ENCODE measurements around the gene MRPL22.
"Not testable (repeated sequence)": the region's sequence is repeated elsewhere in the genome, so short reads cannot be mapped to it uniquely, and the experiment has no call there.

Gene MRPL22

GRCh38 chr5:154916874-154917273, 24.0 kb upstream of the MRPL22 start:
- H3K27me3 ChIP-seq (ENCODE audit: control insufficient read depth, insufficient read depth, low read length) = no peaks in the 10 kb centered on the region
- no peak overlapping the region for H3K27ac ChIP-seq (ENCODE audit: low read length)
- no peak overlapping the region for H3K4me3 ChIP-seq (ENCODE audit: low read length)
- no peaks in the 10 kb centered on the region for H3K4me1 ChIP-seq (ENCODE audit: control insufficient read depth, low read depth, low read length)
- no peaks in the 10 kb centered on the region for H3K9me3 ChIP-seq (ENCODE audit: control insufficient read depth, low read depth, low read length)
- H3K9ac ChIP-seq (ENCODE audit: low read length) = no peak overlapping the region
- peaks cover 78% of the 10 kb centered on the region for H3K36me3 ChIP-seq (ENCODE audit: control insufficient read depth, low read depth, low read length)

- Histone ChIP-seq H3K4me1 (ENCODE audit: control insufficient read depth, low read depth, low read length) (no peaks in the 10 kb centered on the region), H3K27me3 (ENCODE audit: control insufficient read depth, insufficient read depth, low read length) (no peaks in the 10 kb centered on the region), H3K9me3 (ENCODE audit: control insufficient read depth, low read depth, low read length) (no peaks in the 10 kb centered on the region), H3K36me3 (ENCODE audit: control insufficient read depth, low read depth, low read length) (peaks cover 69% of the 10 kb centered on the region), H3K4me3 (ENCODE audit: low read length) (no peak overlapping the region), H3K9ac (ENCODE audit: low read length) (no peak overlapping the region), H3K27ac (ENCODE audit: low read length) (no peak overlapping the region)
Observed at GRCh38 chr5:154917757-154918156, 23.1 kb upstream of the MRPL22 start.

- H3K36me3 ChIP-seq (ENCODE audit: control insufficient read depth, low read depth, low read length) = peaks cover 76% of the 10 kb centered on the region
- no peaks in the 10 kb centered on the region for H3K27me3 ChIP-seq (ENCODE audit: control insufficient read depth, insufficient read depth, low read length)
- no peaks in the 10 kb centered on the region for H3K4me1 ChIP-seq (ENCODE audit: control insufficient read depth, low read depth, low read length)
- H3K27ac ChIP-seq (ENCODE audit: low read length) = no peak overlapping the region
- no peak overlapping the region for H3K9ac ChIP-seq (ENCODE audit: low read length)
- H3K9me3 ChIP-seq (ENCODE audit: control insufficient read depth, low read depth, low read length) = no peaks in the 10 kb centered on the region
- no peak overlapping the region for H3K4me3 ChIP-seq (ENCODE audit: low read length)
Observed at GRCh38 chr5:154923441-154924430, 17.1 kb upstream of the MRPL22 start.

GRCh38 chr5:154933537-154933936, 7.3 kb upstream of the MRPL22 start:
- Histone ChIP-seq H3K9ac (ENCODE audit: low read length) (no peak overlapping the region), H3K27ac (ENCODE audit: low read length) (no peak overlapping the region), H3K27me3 (ENCODE audit: control insufficient read depth, insufficient read depth, low read length) (no peaks in the 10 kb centered on the region), H3K4me3 (ENCODE audit: low read length) (no peak overlapping the region), H3K36me3 (ENCODE audit: control insufficient read depth, low read depth, low read length) (peaks cover 50% of the 10 kb centered on the region), H3K9me3 (ENCODE audit: control insufficient read depth, low read depth, low read length) (no peaks in the 10 kb centered on the region), H3K4me1 (ENCODE audit: control insufficient read depth, low read depth, low read length) (peaks cover 7% of the 10 kb centered on the region)

- H3K9ac ChIP-seq (ENCODE audit: low read length) = no peak overlapping the region
- H3K9me3 ChIP-seq (ENCODE audit: control insufficient read depth, low read depth, low read length) = no peaks in the 10 kb centered on the region
- no peak overlapping the region for H3K27ac ChIP-seq (ENCODE audit: low read length)
- H3K36me3 ChIP-seq (ENCODE audit: control insufficient read depth, low read depth, low read length) = peaks cover 41% of the 10 kb centered on the region
- peaks cover 7% of the 10 kb centered on the region for H3K4me1 ChIP-seq (ENCODE audit: control insufficient read depth, low read depth, low read length)
- no peaks in the 10 kb centered on the region for H3K27me3 ChIP-seq (ENCODE audit: control insufficient read depth, insufficient read depth, low read length)
- H3K4me3 ChIP-seq (ENCODE audit: low read length) = no peak overlapping the region
Observed at GRCh38 chr5:154934881-154935280, 6.0 kb upstream of the MRPL22 start.

GRCh38 chr5:154937186-154937717, 3.6 kb upstream of the MRPL22 start:
- Histone ChIP-seq H3K27ac (ENCODE audit: low read length) (no peak overlapping the region), H3K36me3 (ENCODE audit: control insufficient read depth, low read depth, low read length) (peaks cover 22% of the 10 kb centered on the region), H3K4me1 (ENCODE audit: control insufficient read depth, low read depth, low read length) (peaks cover 11% of the 10 kb centered on the region), H3K9me3 (ENCODE audit: control insufficient read depth, low read depth, low read length) (no peaks in the 10 kb centered on the region), H3K9ac (ENCODE audit: low read length) (peak overlapping the region; percentile 54), H3K4me3 (ENCODE audit: low read length) (peak overlapping the region; percentile 81), H3K27me3 (ENCODE audit: control insufficient read depth, insufficient read depth, low read length) (no peaks in the 10 kb centered on the region)

GRCh38 chr5:154937718-154938466, 3.0 kb upstream of the MRPL22 start, which contains the start of gene GEMIN5:
GEMIN5 (minus strand) TSS chr5:154938211; CDS start chr5:154938133, 78 bp downstream.
- no peak within 1 kb of the TSS for H3K27ac ChIP-seq (ENCODE audit: low read length)
- H3K36me3 ChIP-seq (ENCODE audit: control insufficient read depth, low read depth, low read length) = peaks cover 19% of the 10 kb centered on the region
- H3K9ac ChIP-seq (ENCODE audit: low read length) = peak within 1 kb of the TSS; percentile 54
- H3K4me1 ChIP-seq (ENCODE audit: control insufficient read depth, low read depth, low read length) = peaks cover 11% of the 10 kb centered on the region
- no peaks in the 10 kb centered on the region for H3K27me3 ChIP-seq (ENCODE audit: control insufficient read depth, insufficient read depth, low read length)
- H3K4me3 ChIP-seq (ENCODE audit: low read length) = peak within 1 kb of the TSS; percentile 81
- H3K9me3 ChIP-seq (ENCODE audit: control insufficient read depth, low read depth, low read length) = no peaks in the 10 kb centered on the region

GRCh38 chr5:154939387-154939786, 1.5 kb upstream of the MRPL22 start:
- not testable (repeated sequence) for H3K27ac ChIP-seq (ENCODE audit: low read length); H3K9ac ChIP-seq (ENCODE audit: low read length); H3K27me3 ChIP-seq (ENCODE audit: control insufficient read depth, insufficient read depth, low read length); H3K9me3 ChIP-seq (ENCODE audit: control insufficient read depth, low read depth, low read length); H3K4me3 ChIP-seq (ENCODE audit: low read length)
- peaks cover 12% of the 10 kb centered on the region for H3K36me3 ChIP-seq (ENCODE audit: control insufficient read depth, low read depth, low read length)
- peaks cover 11% of the 10 kb centered on the region for H3K4me1 ChIP-seq (ENCODE audit: control insufficient read depth, low read depth, low read length)

GRCh38 chr5:154940375-154940771, 500 bp upstream of the MRPL22 start:
- H3K27ac ChIP-seq (ENCODE audit: low read length) = peak overlapping the region; percentile 38
- H3K9ac ChIP-seq (ENCODE audit: low read length) = peak overlapping the region; percentile 85
- H3K27me3 ChIP-seq (ENCODE audit: control insufficient read depth, insufficient read depth, low read length) = no peaks in the 10 kb centered on the region
- H3K36me3 ChIP-seq (ENCODE audit: control insufficient read depth, low read depth, low read length) = peaks cover 2% of the 10 kb centered on the region
- H3K4me3 ChIP-seq (ENCODE audit: low read length) = peak overlapping the region; percentile 85
- no peaks in the 10 kb centered on the region for H3K9me3 ChIP-seq (ENCODE audit: control insufficient read depth, low read depth, low read length)
- peaks cover 11% of the 10 kb centered on the region for H3K4me1 ChIP-seq (ENCODE audit: control insufficient read depth, low read depth, low read length)

- Histone ChIP-seq H3K9me3 (ENCODE audit: control insufficient read depth, low read depth, low read length) (no peaks in the 10 kb centered on the region), H3K27ac (ENCODE audit: low read length) (no peak overlapping the region), H3K4me1 (ENCODE audit: control insufficient read depth, low read depth, low read length) (peaks cover 4% of the 10 kb centered on the region), H3K27me3 (ENCODE audit: control insufficient read depth, insufficient read depth, low read length) (no peaks in the 10 kb centered on the region), H3K4me3 (ENCODE audit: low read length) (no peak overlapping the region), H3K36me3 (ENCODE audit: control insufficient read depth, low read depth, low read length) (no peaks in the 10 kb centered on the region), H3K9ac (ENCODE audit: low read length) (no peak overlapping the region)
Observed at GRCh38 chr5:154943527-154943926, 2.7 kb downstream of the MRPL22 start.

GRCh38 chr5:154944716-154945115, 3.8 kb downstream of the MRPL22 start:
- H3K27me3 ChIP-seq (ENCODE audit: control insufficient read depth, insufficient read depth, low read length) = no peaks in the 10 kb centered on the region
- H3K27ac ChIP-seq (ENCODE audit: low read length) = no peak overlapping the region
- H3K4me3 ChIP-seq (ENCODE audit: low read length) = no peak overlapping the region
- H3K9me3 ChIP-seq (ENCODE audit: control insufficient read depth, low read depth, low read length) = no peaks in the 10 kb centered on the region
- no peak overlapping the region for H3K9ac ChIP-seq (ENCODE audit: low read length)
- H3K4me1 ChIP-seq (ENCODE audit: control insufficient read depth, low read depth, low read length) = peaks cover 4% of the 10 kb centered on the region
- H3K36me3 ChIP-seq (ENCODE audit: control insufficient read depth, low read depth, low read length) = no peaks in the 10 kb centered on the region
